HFF-Myc (cell line): ENCODE measurements around the gene ADGRG3.

Experiments used
- DNase-seq: peaks from one replicate; pipeline ENCODE4 v3.0.0-alpha.2; 2011; ENCODE audit warnings: low read depth; ENCODE audit errors: extremely low read depth
- H3K4me3 ChIP-seq: replicated peaks from 2 replicates; pipeline ENCODE4 v1.5.1; 2011; ENCODE audit warnings: low read depth, mild to moderate bottlenecking, control low read depth, low read length
- CTCF ChIP-seq: IDR thresholded peaks from 2 replicates; pipeline ENCODE4 v1.5.1; 2012; ENCODE audit warnings: mild to moderate bottlenecking, low read depth, low read length, control low read depth; ENCODE audit errors: missing control alignments

ADGRG3 gene

GRCh38 chr16:57664662-57665025 lies 3.5 kb upstream of the ADGRG3 start:
- DNase-seq = no peak
- no peak for TF ChIP-seq CTCF
- no peak overlapping the region for H3K4me3 ChIP-seq

DNA sequence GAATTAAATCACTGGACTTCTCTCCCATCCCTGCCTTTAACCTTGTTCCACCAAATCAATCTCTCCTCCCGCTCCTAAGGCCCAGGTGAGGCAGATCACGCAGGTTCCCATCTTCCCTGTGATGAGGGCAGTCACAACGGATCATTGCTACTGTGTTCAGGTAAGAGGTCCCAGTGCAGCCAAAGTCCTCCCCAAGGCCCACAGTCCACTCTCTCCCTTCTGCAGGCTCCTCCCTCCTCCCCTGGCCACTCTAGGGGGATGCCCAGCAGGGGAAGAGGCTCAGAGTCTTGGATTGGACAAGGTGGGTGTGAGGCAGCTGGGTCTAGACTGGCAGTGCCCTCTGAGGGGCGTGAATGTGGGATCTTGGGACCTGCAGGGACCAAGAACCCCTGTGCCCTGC lies 2.6 kb upstream of the ADGRG3 start:
- DNase-seq = no peak
- H3K4me3 ChIP-seq = no peak overlapping the region
- no peak for TF ChIP-seq CTCF

- no peak overlapping the region for H3K4me3 ChIP-seq
- no peak for DNase-seq
- no peak for TF ChIP-seq CTCF
Observed at GRCh38 chr16:57666353-57667047, 1.6 kb upstream of the ADGRG3 start.

DNA sequence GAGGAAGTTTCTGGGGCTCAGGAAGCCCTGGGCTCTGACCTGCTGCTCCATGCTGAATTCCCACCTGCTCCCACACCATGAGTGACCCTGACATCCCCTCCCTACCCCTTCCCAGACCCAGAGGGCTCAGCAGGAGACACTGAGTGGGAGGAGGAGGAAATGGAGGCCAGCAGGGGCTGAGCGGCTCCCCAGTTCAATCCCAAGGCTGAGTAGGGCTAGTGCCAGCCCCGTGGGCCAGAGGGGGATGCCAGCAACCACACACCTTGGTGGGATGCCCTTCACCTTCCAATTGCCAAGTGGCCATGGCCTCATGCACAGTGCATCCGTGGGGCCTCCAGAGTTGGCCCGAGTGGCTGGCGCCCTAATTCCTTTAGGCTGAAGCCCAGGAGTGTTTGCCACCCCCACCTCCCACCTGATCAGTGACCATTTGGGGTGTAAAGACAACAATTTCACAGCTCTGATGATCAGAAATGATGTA lies 1.0 kb upstream of the ADGRG3 start:
- TF ChIP-seq CTCF = no peak
- no peak for DNase-seq
- no peak overlapping the region for H3K4me3 ChIP-seq

- no peak for DNase-seq
- no peak overlapping the region for H3K4me3 ChIP-seq
- TF ChIP-seq CTCF = peak; percentile 17
Observed at GRCh38 chr16:57667526-57668262, 412 bp upstream of the ADGRG3 start.

DNA sequence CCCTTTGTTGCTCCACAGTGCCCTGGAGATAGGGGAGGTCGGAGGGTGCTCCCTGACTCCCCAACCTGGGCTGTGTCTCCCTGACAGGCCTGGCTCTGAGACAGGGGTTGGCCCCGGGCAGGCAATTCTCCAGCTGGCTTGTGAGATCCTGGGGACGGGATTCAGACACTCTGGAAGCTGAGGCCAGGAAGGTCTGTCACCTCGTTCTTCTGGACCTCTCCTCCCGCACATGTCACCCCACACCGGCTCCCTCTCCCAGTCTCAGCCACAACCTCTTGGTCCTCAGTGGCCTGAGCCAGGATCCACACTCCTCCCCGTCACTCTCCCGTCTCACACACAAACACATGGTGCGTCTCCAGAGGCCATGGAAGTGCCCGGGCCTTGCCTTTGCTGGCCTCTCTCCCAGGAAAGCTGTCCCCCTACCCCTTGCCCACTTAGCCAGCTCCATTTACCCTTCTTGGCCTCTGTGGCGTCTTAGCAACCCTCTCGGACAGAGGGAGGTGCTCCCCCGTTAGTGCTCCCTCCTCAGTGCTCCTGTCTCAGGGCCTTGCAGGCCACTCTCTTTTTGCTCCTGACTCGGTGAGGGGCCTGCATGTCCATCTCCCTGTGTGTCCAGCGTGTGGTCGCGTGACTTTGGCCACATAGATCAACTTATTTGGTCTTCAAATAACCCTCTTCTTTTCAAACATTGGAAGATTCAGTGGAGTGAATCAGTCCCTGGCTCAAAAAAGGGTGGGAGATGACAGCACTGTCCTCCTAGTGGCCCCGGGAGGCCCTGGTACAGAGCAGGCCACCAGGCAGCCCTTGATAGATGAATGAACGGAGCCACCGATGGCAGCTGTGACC lies 747 bp downstream of the ADGRG3 start:
- TF ChIP-seq CTCF = no peak
- no peak for DNase-seq
- no peak overlapping the region for H3K4me3 ChIP-seq
